ENCODE measurements around the gene CACNA1B. TPM values are rescaled to one million over a fixed set of nuclear protein-coding genes. Genes with fewer than 3 reads are reported as not detected.

CACNA1B gene
- total and polyA plus RNA-seq, 2 of the 4 experiments (the other 2 are of a cell fraction) = 0.02 TPM; not detected in 1

DNA sequence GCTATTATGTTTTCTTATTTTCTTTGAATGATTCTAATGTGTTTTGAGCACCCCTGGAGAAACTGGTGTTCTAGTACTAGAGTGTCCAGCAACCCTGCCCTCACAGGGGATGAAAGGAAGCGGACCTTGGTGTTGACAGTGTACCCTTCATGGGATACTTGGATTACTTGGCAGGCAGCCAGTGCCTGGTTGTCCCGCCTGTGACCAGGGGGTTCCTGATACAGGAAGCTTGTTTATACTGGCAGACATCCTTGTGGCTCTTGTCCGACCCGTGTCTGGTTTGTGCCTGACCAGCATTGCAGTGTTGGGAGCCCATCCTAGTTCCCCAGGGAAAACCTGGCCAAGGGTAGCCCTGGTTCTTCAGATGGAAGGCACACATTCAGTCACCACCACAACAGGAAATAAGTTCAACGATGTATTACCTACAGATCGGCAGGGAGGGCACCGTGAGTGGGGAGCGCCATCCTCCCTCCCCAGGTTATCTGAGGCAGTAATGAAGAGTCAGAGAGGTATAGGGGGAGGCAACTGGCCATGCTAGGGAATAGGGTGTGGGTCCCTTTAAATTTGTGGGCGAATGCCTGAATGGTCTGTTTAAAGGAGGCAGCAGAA, 47.3 kb downstream of the CACNA1B start:
- H3K79me1 ChIP-seq (ENCODE audit: low read depth in 1 of 2, low read length in 2 of 2) = no peaks in the 10 kb centered on the region
- ATAC-seq (ENCODE audit: low read depth) (no peak), DNase-seq (no peak)
- H2AK9ac ChIP-seq (replicated peaks; ENCODE audit: low read depth, low read length, poor library complexity) = no peak overlapping the region
- no peak overlapping the region for H2BK5ac ChIP-seq (ENCODE audit: low read depth, low read length, poor library complexity, severe bottlenecking)
- H3K4ac ChIP-seq (ENCODE audit: low read depth, low read length) = no peak overlapping the region
- no peaks in the 10 kb centered on the region for H3K4me1 ChIP-seq (ENCODE audit: control insufficient read depth, insufficient read depth, low read length)
- no peak overlapping the region for H2AFZ ChIP-seq (replicated peaks; ENCODE audit: low read length, poor library complexity)
- no peak overlapping the region for H3K4me2 ChIP-seq (ENCODE audit: low read depth, low read length)
- intact Hi-C loops (cut with micrococcal nuclease) = no loop called here
- H3K9me1 ChIP-seq (ENCODE audit: insufficient read depth, low read length) = no peaks in the 10 kb centered on the region
- H3K4me3 ChIP-seq (ENCODE audit: insufficient read depth, low read depth, low read length) = no peak overlapping the region
- H4K20me1 ChIP-seq (ENCODE audit: insufficient read depth, low read length) = no peaks in the 10 kb centered on the region
- TF ChIP-seq MXI1 (IDR thresholded peaks at IDR 0.05; ENCODE audit: borderline replicate concordance, low read depth, low read length) (no peak), FOS (IDR thresholded peaks at IDR 0.05; ENCODE audit: low read depth, low read length) (no peak), CEBPB (IDR thresholded peaks at IDR 0.05; ENCODE audit: low read depth, low read length) (no peak), CTCF (conservative IDR thresholded peaks at IDR 0.05; ENCODE audit: low read depth, low read length) (no peak), MAZ (IDR thresholded peaks at IDR 0.05; ENCODE audit: borderline replicate concordance, low read depth, low read length) (no peak), SMC3 (IDR thresholded peaks at IDR 0.05; ENCODE audit: low read depth, low read length) (no peak)
- H4K8ac ChIP-seq (ENCODE audit: low read depth in 2 of 2, low read length in 2 of 2) = no peak overlapping the region
- WGBS, 2 experiments (ENCODE audit: extremely low coverage in 2 of 2, insufficient read length in 1 of 2) = 50% methylated on average over 1 of the region's 9 CpGs; no CpG with 5 or more reads in 1 of the 2 experiments
- no peaks in the 10 kb centered on the region for H3K36me3 ChIP-seq (ENCODE audit: control insufficient read depth, insufficient read depth, low read length)
- ChIA-PET POLR2A (ENCODE audit: unreplicated experiment) (no interaction called here), CTCF (no interaction called here)
- no peak overlapping the region for H4K91ac ChIP-seq (ENCODE audit: insufficient read depth, low read depth, low read length)
- H3K9ac ChIP-seq (ENCODE audit: low read depth, low read length) = no peak overlapping the region
- dilution Hi-C loops (cut with HindIII; ENCODE audit: low sequenced_read_pairs, unreplicated experiment) = no loop called here
- no peak overlapping the region for H4K5ac ChIP-seq (ENCODE audit: low read depth, low read length)
- BruUV-seq (replicated peaks) = no TSS peak
- no peak overlapping the region for H3K18ac ChIP-seq (ENCODE audit: low read depth, low read length)
- no peak overlapping the region for H3K23ac ChIP-seq (ENCODE audit: low read depth, low read length)
- no peak overlapping the region for H3K27ac ChIP-seq (ENCODE audit: insufficient read depth, low read length)
- in situ Hi-C loops (cut with MboI; ENCODE audit: low sequenced_read_pairs) = no loop called here
- H3K14ac ChIP-seq (replicated peaks; ENCODE audit: low read depth, low read length) = no peak overlapping the region
- no peaks in the 10 kb centered on the region for H3K27me3 ChIP-seq (ENCODE audit: control insufficient read depth, insufficient read depth, low read length)
- H2BK120ac ChIP-seq (ENCODE audit: low read depth, low read length) = no peak overlapping the region
- H3K56ac ChIP-seq (ENCODE audit: extremely low read depth, insufficient read depth, low read length) = no peak overlapping the region
- peaks cover 21% of the 10 kb centered on the region for H3K9me3 ChIP-seq (ENCODE audit: control insufficient read depth, insufficient read depth, low read length)
- no peak overlapping the region for H2AK5ac ChIP-seq (ENCODE audit: low read depth, low read length)
- H2BK20ac ChIP-seq (ENCODE audit: low read depth, low read length) = no peak overlapping the region
- no peak overlapping the region for H2BK15ac ChIP-seq (ENCODE audit: low read depth, low read length)

Data from IMR-90 (cell line).